Glomerular endothelial cell (primary cell): Measurements from ENCODE around the gene ETV6. TPM values are rescaled to one million over a fixed set of nuclear protein-coding genes. Genes with fewer than 3 reads are reported as not detected.

ENCODE experiments used
- DNase-seq: peaks from one replicate; pipeline ENCODE4 v3.0.0-alpha.2; 2011; ENCODE audit warnings: low read depth, low spot score; ENCODE audit errors: extremely low read depth
- total RNA-seq: library from RNA; depleted of rRNA; stranded (reverse); fragments of >200 nt; gene quantifications from 2 replicates; pipeline ENCODE4 v1.2.3, GENCODE V29; 2015

ETV6 gene
- total RNA-seq, 1 donor from 2014 or later, result 27.9 TPM

- no peak for DNase-seq
Observed at GRCh38 chr12:11689591-11690186, 40.2 kb downstream of the ETV6 start.

- no peak for DNase-seq
Observed at GRCh38 chr12:11693067-11693466, 43.6 kb downstream of the ETV6 start.

DNA sequence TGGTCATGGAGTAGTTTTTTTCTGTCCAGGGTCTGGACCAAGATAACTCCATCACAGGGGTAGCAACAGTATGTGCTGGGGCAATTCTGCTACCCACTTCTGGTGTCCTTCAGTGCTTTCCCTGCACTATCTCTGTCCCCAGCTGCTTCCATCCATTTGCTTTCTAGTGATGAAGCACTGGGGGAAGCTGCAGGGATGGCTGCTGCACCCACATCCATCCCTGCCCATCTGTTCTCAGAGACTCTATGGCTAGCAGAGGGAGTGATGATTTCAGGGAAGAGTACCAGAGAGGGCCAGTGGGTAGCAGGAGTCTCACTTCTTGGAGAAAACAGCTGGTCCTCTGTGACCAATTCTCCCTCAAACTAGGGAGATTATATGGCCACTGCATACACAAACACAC, 44.1 kb downstream of the ETV6 start:
- no peak for DNase-seq

DNA sequence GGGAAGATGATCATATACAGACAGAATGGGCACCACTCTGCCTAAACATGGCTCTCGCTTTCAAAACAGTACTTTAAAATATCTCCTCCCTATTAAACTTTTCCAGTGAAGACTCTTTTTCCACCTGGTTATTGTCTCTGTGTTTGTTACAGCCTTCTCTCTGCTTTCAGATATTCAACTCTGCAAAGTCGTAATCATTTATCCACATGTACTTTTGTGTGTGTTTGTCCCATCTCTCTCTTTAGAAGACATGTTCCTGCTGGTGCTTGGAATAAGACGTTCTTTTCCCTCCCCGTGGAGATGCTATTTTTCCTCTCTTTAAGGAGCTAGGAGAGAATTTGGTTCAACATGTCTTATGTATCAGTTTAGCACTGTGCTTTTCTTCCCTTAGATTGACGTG, 45.1 kb downstream of the ETV6 start:
- DNase-seq, result no peak

DNA sequence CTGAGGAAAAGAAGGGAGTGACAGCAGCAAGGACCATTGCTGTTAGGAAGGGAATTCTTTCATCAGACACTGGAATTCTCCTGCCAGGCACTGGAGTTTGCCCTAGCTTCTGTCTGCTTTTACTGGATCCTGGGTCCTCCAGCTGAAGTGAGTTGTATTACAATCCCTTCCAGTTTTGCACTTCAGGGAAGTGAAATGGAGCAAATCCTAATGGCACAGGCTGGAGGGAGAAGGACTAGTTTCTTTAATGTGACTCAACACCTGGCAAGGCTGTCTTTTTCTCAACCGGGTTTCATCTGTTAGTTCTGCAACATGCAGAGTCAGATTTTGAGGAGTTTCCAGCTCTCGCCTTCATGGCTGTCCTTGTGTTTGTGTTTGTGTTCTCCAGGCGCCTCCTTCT, 45.8 kb downstream of the ETV6 start:
- DNase-seq, result no peak

DNA sequence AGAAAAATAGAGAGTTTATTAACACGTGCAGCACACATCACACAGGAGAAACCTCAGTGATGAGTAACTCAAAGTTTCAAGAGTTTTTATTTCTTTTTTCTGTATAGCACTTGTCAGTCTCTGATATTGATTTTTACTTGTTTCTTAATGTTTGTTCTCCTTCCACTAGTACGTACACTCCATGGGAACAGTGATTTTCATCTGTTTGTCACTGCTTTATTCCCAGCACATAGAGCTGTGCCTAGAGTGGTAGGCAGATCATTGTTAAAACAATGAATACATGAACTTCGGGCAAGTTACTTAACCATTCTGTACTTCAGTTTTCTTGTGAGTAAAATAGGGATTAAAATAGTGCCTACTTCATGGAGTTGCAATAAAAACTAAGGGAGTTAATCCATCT, 46.6 kb downstream of the ETV6 start:
- DNase-seq, result no peak

DNA sequence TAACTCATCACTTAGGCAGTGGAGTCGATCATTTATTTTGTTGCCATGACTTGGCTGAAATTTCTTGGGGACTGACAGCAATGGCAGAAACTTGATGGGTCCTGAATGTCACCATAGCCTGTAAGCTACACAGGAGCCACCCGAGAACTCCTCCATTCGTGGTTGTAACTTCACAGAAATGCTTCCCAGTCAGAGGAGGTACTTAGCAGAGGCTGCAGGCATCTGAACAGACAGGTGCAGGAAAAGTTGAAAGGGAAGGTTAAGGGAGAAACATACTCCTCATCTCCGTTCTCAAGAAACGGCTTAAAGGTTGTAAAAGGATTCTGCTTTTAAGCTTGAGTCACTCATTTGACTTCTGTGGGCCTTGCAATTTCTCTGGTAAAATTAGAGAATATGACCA, 47.7 kb downstream of the ETV6 start:
- DNase-seq, result no peak

DNA sequence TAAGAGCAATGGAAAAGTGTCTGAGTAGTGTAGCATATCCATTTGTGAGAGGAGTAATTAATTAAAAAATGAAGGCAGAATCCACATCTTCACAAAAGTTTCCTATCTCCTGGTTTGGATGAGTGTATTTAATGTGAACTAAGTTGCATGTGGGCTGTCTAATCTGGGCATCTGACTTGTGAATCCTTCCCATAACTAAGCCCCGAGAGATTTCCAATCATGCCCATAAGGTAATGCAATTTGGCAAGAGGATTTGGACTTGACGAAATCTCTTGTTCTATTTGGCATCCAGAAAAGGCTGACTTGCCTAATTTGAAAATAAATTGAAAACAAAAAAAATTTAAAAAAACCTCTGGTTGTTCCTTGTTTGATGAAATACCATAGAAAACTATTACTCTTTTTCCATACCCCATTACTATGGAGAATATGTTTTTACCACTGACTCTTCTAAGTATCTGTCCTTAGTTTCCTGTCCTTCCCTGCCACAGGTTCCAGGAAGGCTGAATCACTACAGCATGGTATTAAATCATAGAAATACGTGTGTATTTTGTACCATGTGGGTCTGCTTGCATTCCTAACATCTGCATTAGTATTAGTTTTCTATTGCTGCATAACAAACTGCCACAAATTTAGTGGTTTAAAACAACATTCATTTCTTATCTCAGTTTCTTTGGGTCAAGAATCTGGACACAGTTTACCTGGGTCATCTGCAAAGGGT, 48.4 kb downstream of the ETV6 start:
- DNase-seq, result no peak

DNA sequence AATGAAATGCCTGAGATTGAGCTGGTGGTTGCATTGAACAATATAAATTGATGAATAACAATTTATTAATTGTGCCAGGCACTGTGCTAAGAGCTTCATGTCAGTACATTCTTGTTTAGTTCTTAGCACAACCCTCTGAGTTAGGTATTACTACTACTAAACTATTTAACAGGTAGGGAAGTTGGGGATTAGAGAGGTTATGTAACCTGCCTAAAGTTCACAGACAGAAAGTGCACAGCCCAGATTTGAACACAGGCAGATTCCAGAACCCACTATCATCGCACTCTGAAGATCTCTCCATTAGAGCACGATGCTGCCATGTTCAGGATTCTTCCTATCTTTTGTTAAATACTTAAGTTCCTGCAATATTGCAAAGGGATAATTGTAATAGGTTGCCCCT, 49.3 kb downstream of the ETV6 start:
- DNase-seq, result no peak

GRCh38 chr12:11701433-11701832, 52.0 kb downstream of the ETV6 start:
- DNase-seq, result no peak

- DNase-seq, result no peak
Observed at GRCh38 chr12:11702959-11703358, 53.5 kb downstream of the ETV6 start.

DNA sequence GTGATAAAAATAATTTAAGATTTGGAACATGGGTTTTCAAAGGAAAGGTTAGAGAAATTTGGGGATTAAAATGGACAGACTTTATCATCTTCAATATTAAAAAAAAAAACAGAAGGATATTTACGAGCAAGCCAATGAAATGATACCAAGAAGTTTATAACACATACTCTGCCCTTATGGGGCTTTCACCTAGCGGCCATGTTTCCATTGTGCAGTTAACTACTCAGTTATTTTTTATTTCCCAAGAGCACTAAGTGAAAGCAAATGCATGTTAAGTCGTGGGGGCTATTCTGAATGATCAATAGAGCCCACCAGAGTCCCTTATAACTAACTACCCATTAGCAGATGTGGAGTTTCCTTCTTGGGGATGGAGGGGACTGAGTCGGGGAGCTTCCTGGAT, 53.9 kb downstream of the ETV6 start:
- DNase-seq, result no peak

DNA sequence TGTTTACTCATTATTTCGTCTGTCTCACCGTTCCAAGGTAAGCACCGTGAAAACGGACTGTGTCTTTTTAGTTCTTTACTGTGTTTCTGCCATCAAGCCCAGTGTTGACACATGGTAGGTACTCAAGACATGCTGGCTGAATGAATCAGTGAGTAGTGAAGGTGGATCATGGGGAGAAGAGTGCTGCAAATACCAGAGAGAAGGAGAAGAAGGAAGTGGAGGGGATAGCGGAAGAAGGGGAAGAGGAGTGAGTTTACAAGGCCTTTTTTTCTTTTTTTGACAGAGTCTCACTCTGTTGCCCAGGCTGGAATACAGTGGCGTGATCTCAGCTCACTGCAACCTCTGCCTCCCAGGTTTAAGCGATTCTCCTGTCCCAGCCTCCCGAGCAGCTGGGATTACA, 54.6 kb downstream of the ETV6 start:
- DNase-seq, result no peak

- DNase-seq, result no peak
Observed at GRCh38 chr12:11705010-11705409, 55.5 kb downstream of the ETV6 start.

GRCh38 chr12:11706509-11707379, 57.3 kb downstream of the ETV6 start:
- no peak for DNase-seq

- DNase-seq, result no peak
Observed at GRCh38 chr12:11707535-11707934, 58.1 kb downstream of the ETV6 start.

DNA sequence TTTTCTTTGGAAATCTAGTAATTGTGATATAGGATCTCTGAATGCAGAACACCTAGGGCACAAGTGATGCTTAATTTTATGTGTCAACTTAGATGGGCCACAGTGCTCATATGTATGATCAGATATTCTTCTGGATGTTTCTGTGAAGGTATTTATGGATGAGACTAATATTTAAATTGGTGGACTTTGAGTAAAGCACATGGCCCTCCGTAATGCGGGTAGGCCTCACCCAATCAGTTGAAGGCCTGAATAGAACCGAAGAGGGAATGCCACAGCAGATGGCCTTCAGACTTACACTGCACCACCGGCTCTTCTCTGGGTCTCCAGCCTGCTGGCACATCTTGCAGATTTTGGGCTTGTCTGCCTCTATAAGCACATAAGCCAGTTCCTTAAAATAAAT, 60.0 kb downstream of the ETV6 start:
- no peak for DNase-seq

- DNase-seq, result no peak
Observed at GRCh38 chr12:11710431-11710830, 61.0 kb downstream of the ETV6 start.

GRCh38 chr12:11710906-11711305, 61.4 kb downstream of the ETV6 start:
- no peak for DNase-seq

DNA sequence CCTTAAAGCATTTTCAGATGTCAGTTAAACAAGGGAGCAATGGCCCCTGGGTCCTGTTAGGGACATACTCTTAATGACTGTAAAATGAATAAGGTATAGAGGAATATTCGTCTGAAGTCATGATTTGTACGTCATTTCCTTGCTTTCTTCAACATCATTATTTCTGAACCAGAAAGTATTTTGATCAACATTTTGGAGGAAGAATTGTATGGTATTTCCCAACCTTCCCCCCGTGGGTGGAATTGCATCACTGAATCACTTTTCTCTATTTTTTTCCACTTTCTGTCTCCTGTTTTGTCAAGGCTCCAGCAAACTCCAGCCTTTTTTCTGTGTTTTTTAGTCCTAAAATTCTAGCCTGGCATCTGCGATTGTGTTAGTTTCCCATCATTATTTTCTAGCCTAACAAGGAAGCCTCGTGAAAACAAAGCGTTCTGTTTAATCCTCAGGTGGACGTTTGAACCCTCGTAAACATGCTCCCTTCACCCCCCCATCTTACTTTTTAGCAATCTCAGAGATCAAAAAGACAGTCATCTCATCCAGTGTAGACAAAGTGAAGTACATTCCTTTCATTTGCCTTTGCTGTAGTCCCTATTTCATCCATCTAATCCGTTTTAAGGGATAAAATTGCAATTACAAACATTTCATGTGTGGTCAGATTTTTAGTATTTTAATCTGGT, 62.3 kb downstream of the ETV6 start:
- DNase-seq, result no peak

- DNase-seq, result no peak
Observed at GRCh38 chr12:11712491-11712890, 63.0 kb downstream of the ETV6 start.
